Hepatocyte (in vitro differentiated cells): ENCODE measurements around the gene ALPL. TPM values are rescaled to one million over a fixed set of nuclear protein-coding genes. Genes with fewer than 3 reads are reported as not detected.
A peak's percentile ranks its signal among the peaks of the same experiment; 100 is the strongest.

ENCODE experiments used
- DNase-seq: peaks from one replicate; pipeline ENCODE4 v3.0.0-alpha.2; 2016; ENCODE audit warnings: low spot score
- H2AFZ ChIP-seq: fragments of 200-600 bp; sonication (generic); 2 replicates; pipeline ENCODE4 v1.6.0; 2016; ENCODE audit warnings: antibody characterized with exemption, mild to moderate bottlenecking
- H3K27ac ChIP-seq: fragments of 200-600 bp; sonication (generic); 2 replicates; pipeline ENCODE4 v1.5.1; 2016; ENCODE audit warnings: mild to moderate bottlenecking
- H3K27me3 ChIP-seq: fragments of 200-600 bp; sonication (generic); 2 replicates; pipeline ENCODE4 v1.6.1; 2016
- H3K36me3 ChIP-seq: fragments of 200-600 bp; sonication (generic); replicated peaks from 2 replicates; pipeline ENCODE4 v1.5.1; 2016; ENCODE audit warnings: low read depth; ENCODE audit not compliant: insufficient read depth
- H3K4me1 ChIP-seq: fragments of 200-600 bp; sonication (generic); 2 replicates; pipeline ENCODE4 v1.5.1; 2016; ENCODE audit warnings: mild to moderate bottlenecking, moderate library complexity; ENCODE audit not compliant: insufficient read depth
- H3K4me2 ChIP-seq: fragments of 200-600 bp; sonication (generic); 2 replicates; pipeline ENCODE4 v1.6.0; 2016
- H3K4me3 ChIP-seq: fragments of 200-600 bp; sonication (generic); 2 replicates; pipeline ENCODE4 v1.5.1; 2016; ENCODE audit warnings: mild to moderate bottlenecking
- H3K79me2 ChIP-seq: fragments of 200-600 bp; sonication (generic); 2 replicates; pipeline ENCODE4 v1.6.0; 2017; ENCODE audit warnings: mild to moderate bottlenecking
- H3K9me2 ChIP-seq: fragments of 200-600 bp; sonication (generic); replicated peaks from 2 replicates; pipeline ENCODE4 v1.6.0; 2017; ENCODE audit warnings: mild to moderate bottlenecking; ENCODE audit not compliant: insufficient read depth
- H3K9me3 ChIP-seq: fragments of 200-600 bp; sonication (generic); 2 replicates; pipeline ENCODE4 v1.5.1; 2016; ENCODE audit warnings: low read depth, mild to moderate bottlenecking
- H4K20me1 ChIP-seq: fragments of 200-600 bp; sonication (generic); 2 replicates; pipeline ENCODE4 v1.6.0; 2016; ENCODE audit warnings: mild to moderate bottlenecking; ENCODE audit not compliant: insufficient read depth, poor library complexity, severe bottlenecking
- EZH2 ChIP-seq: fragments of 200-600 bp; sonication (generic); IDR thresholded peaks from 2 replicates; pipeline ENCODE4 v1.6.1; 2016; ENCODE audit warnings: antibody characterized with exemption, mild to moderate bottlenecking, borderline replicate concordance
- EZH2phosphoT487 ChIP-seq: fragments of 200-600 bp; sonication (generic); IDR thresholded peaks from one replicate; pipeline ENCODE4 v1.6.1; 2018; ENCODE audit warnings: antibody characterized with exemption, mild to moderate bottlenecking, low read depth, moderate library complexity; ENCODE audit not compliant: unreplicated experiment, severe bottlenecking
- WGBS: methylation state at CpG from one replicate; pipeline ENCODE4 v1.1.6; 2016; ENCODE audit warnings: low lambda C conversion rate; ENCODE audit errors: missing lambda C conversion rate; 5-methylcytosine and 5-hydroxymethylcytosine counted together
- polyA plus RNA-seq: library from polyadenylated mRNA; unstranded; fragments of >200 nt; fragmentation: Nextera tagmentation; extraction: Ambion mirVana; gene quantifications from 2 replicates; pipeline ENCODE4 v1.2.1, GENCODE V29; 2016
- total RNA-seq: library from RNA; depleted of rRNA; stranded (reverse); fragments of >200 nt; gene quantifications from 2 replicates; pipeline ENCODE4 v1.2.3, GENCODE V29; 2014
- TF ChIP-seq, protein P1 (sequence below): fragments of 200-600 bp; sonication (generic); IDR thresholded peaks from 2 replicates; pipeline ENCODE4 v1.5.1; 2016; ENCODE audit warnings: antibody characterized with exemption, mild to moderate bottlenecking; ENCODE audit not compliant: poor library complexity

The ALPL gene
- total and polyA plus RNA-seq, 2 experiments from 2014 or later: 2.2 to 6.0 TPM

DNA sequence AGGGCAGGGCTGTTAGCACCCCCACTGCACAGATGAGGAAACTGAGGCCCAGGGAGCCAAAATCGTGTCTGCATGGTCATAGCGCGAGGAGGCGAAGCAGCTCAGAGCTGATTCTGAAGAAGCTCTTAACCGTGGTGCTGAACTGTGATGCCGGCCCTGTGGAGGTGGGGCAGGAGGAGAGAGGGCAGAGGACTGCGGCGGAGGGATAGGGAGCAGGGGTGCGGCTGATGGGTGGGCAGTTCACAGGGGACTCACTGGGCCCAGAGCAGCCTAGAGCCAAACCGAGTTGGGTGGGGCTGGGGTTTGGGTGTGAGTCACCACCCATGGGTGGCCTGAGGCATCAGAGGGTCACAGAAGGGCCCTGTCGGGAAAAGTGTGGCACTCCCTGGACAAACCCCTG, 85.3 kb downstream of the ALPL start:
- H3K9me2 ChIP-seq: no peaks in the 10 kb centered on the region
- no peaks in the 10 kb centered on the region for H3K27me3 ChIP-seq
- H4K20me1 ChIP-seq: no peaks in the 10 kb centered on the region
- H3K36me3 ChIP-seq: no peaks in the 10 kb centered on the region
- no peak overlapping the region for H3K4me2 ChIP-seq
- no peak overlapping the region for H3K27ac ChIP-seq
- no peak overlapping the region for H2AFZ ChIP-seq
- 71% methylated on average over 10 of the region's 11 CpGs for WGBS
- no peaks in the 10 kb centered on the region for H3K9me3 ChIP-seq
- no peak overlapping the region for H3K4me3 ChIP-seq
- H3K79me2 ChIP-seq: no peaks in the 10 kb centered on the region
- TF ChIP-seq EZH2 (no peak), EZH2phosphoT487 (no peak)
- TF ChIP-seq, protein P1, sequence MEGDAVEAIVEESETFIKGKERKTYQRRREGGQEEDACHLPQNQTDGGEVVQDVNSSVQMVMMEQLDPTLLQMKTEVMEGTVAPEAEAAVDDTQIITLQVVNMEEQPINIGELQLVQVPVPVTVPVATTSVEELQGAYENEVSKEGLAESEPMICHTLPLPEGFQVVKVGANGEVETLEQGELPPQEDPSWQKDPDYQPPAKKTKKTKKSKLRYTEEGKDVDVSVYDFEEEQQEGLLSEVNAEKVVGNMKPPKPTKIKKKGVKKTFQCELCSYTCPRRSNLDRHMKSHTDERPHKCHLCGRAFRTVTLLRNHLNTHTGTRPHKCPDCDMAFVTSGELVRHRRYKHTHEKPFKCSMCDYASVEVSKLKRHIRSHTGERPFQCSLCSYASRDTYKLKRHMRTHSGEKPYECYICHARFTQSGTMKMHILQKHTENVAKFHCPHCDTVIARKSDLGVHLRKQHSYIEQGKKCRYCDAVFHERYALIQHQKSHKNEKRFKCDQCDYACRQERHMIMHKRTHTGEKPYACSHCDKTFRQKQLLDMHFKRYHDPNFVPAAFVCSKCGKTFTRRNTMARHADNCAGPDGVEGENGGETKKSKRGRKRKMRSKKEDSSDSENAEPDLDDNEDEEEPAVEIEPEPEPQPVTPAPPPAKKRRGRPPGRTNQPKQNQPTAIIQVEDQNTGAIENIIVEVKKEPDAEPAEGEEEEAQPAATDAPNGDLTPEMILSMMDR: no peak
- DNase-seq: no peak
- H3K4me1 ChIP-seq: peaks cover 13% of the 10 kb centered on the region

DNA sequence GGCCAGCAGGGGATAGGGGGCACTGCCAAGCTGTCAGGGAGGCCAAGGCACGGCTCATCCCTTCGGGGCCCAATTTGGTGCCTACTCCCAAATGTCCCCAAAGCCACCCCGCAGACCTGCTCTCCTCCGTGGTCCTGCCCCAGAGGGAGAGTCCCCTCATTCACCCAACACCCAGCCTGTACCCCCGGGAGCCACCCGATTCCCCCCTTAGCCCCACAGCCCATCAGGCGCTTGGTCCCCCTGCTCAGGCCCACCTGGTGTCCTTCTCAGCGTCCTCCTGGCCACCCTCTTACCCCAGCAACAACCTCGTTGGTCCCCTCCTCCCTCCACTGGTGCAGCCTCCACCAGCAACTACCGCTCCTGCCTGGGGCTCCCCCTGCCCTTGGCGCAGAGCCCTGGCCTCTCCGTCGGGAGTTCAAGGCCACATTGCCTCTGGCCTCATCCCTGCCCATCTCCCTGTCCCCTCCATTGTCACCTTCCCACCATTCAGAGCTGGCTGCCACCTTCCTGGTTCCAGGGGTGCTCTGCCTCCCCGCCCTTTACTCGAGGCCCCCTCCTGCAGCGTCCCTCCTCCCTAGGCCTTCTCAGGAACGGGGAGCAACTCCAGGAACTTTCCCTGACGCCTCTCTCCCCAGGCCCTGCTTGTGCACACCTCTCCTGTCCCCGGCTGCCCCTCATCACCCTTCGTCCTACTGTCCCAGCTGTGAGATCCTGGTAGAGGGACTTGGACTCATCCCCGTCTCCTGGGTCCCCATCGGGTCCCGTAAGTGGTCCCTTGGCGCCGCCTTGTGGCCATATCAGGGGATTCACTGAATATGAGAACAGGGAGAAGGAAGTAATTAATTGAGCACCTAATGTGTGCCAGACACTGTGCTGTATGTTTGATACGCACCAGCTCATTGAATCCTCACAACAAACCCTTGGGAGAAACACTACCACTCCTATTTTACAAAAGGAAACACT, 86.0 kb downstream of the ALPL start:
- no peak overlapping the region for H3K27ac ChIP-seq
- H2AFZ ChIP-seq: no peak overlapping the region
- H3K36me3 ChIP-seq: no peaks in the 10 kb centered on the region
- H3K9me3 ChIP-seq: no peaks in the 10 kb centered on the region
- WGBS: 71% methylated on average over 22 of the region's 26 CpGs
- peaks cover 8% of the 10 kb centered on the region for H3K4me1 ChIP-seq
- no peaks in the 10 kb centered on the region for H4K20me1 ChIP-seq
- TF ChIP-seq EZH2: no peak
- TF ChIP-seq, protein P1: peak; percentile 52
- TF ChIP-seq EZH2phosphoT487: no peak
- no peak overlapping the region for H3K4me3 ChIP-seq
- H3K27me3 ChIP-seq: no peaks in the 10 kb centered on the region
- no peaks in the 10 kb centered on the region for H3K79me2 ChIP-seq
- peak; percentile 67 for DNase-seq
- H3K4me2 ChIP-seq: no peak overlapping the region
- H3K9me2 ChIP-seq: no peaks in the 10 kb centered on the region

DNA sequence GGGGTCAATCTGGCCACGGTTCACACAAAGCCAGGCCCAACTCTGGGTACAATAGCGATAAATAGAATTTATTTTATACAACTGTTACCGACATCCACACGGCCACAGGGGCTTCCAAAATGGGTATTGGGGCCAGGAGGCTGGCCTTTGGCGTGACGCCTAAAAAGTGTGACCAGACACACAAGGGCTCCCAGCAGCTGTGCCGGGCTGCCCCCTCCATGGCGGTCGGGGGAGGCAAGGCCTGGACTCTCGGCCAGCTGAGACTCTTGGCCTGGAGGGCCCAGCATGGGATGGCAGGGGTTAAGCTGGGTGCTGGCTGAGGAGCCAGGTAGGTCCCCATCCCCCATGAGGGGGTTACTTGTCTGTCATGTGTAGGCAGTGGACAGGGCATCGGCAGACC, 87.0 kb downstream of the ALPL start:
- WGBS: 86% methylated on average over 11 of the region's 11 CpGs
- H4K20me1 ChIP-seq: no peaks in the 10 kb centered on the region
- DNase-seq: no peak
- H3K79me2 ChIP-seq: no peaks in the 10 kb centered on the region
- no peak overlapping the region for H2AFZ ChIP-seq
- TF ChIP-seq EZH2phosphoT487: no peak
- TF ChIP-seq, protein P1: no peak
- TF ChIP-seq EZH2: no peak
- H3K4me3 ChIP-seq: no peak overlapping the region
- no peaks in the 10 kb centered on the region for H3K9me3 ChIP-seq
- H3K9me2 ChIP-seq: no peaks in the 10 kb centered on the region
- no peak overlapping the region for H3K27ac ChIP-seq
- H3K36me3 ChIP-seq: no peaks in the 10 kb centered on the region
- H3K4me2 ChIP-seq: no peak overlapping the region
- no peaks in the 10 kb centered on the region for H3K4me1 ChIP-seq
- H3K27me3 ChIP-seq: no peaks in the 10 kb centered on the region
